GM12891 (cell line): ENCODE data around the gene PHEX.

Experiments used
- POLR2A ChIP-seq: IDR thresholded peaks from 2 replicates; pipeline ENCODE4 v1.6.1; 2011; ENCODE audit warnings: low read depth, low read length, control low read depth
- POLR2AphosphoS5 ChIP-seq: IDR thresholded peaks from 2 replicates; pipeline ENCODE4 v1.6.1; 2011; ENCODE audit warnings: low read depth, low read length, control low read depth
- POU2F2 ChIP-seq: IDR thresholded peaks from 2 replicates; pipeline ENCODE4 v1.6.1; 2011; ENCODE audit warnings: low read depth, mild to moderate bottlenecking, control low read depth, low read length, moderate library complexity
- SPI1 ChIP-seq: IDR thresholded peaks from 2 replicates; pipeline ENCODE4 v1.6.1; 2011; ENCODE audit warnings: low read depth, low read length, control low read depth
- TAF1 ChIP-seq: IDR thresholded peaks from 2 replicates; pipeline ENCODE4 v1.6.1; 2011; ENCODE audit warnings: low read depth, low read length, control low read depth

DNA sequence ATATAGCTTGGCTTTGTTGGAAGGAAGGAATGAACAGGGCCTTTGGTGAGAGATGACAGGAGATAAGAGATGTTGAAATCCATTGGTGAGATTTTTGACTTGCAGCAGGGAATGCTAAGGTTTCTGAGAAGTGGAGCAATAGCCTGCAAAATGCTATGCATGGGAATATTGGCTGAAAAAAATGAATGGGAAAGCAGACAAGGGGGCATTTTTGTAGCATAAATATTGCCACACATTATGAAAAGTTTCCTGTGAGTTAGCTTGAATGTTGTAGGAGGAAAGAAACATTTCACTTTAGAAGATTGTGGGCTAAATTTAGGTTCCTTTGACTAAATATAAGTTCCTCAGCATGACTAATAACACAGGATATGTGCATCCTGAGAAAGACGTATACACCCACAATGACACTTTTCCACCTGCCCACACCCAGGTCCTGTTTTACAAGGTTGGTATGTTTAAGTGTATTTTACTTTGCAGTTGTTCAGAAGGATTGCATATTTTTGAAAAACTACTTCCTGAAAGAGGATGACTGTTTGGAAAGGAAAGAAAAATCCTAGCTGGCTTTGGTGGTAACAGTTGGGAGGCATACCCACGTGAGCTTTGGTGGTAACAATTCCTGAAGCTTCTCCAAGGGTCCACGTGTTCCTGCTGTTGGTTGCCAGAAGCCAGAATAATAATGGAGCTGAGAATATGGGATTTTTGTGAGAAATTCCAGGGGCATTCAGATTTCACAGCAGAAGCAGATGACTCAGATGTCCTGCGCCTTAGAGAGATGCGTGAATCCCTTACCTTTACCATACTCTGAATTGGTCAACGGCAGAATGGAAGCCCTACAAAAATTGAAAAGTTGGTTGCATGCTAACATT is 28.5 kb downstream of the PHEX start:
- TF ChIP-seq POLR2A (no peak), TAF1 (no peak), POLR2AphosphoS5 (no peak), SPI1 (no peak), POU2F2 (no peak)
